ENCODE results near the gene BCL2A1. TPM values are rescaled to one million over a fixed set of nuclear protein-coding genes. Genes with fewer than 3 reads are reported as not detected.

The BCL2A1 gene
- total and polyA plus RNA-seq, 2 of the 4 experiments (the other 2 are of a cell fraction) = 2.3 to 4.5 TPM

- no peak overlapping the region for H4K5ac ChIP-seq (ENCODE audit: low read depth, low read length)
- ATAC-seq (ENCODE audit: low read depth) (no peak), DNase-seq (no peak)
- no peaks in the 10 kb centered on the region for H3K79me1 ChIP-seq (ENCODE audit: low read depth in 1 of 2, low read length in 2 of 2)
- H2BK5ac ChIP-seq (ENCODE audit: low read depth, low read length, poor library complexity, severe bottlenecking) = peak overlapping the region; percentile 79
- in situ Hi-C loops (cut with MboI; ENCODE audit: low sequenced_read_pairs) = no loop called here
- no peaks in the 10 kb centered on the region for H3K36me3 ChIP-seq (ENCODE audit: control insufficient read depth, insufficient read depth, low read length)
- ChIA-PET CTCF (interaction anchor here (0.7 kb wide), 1 partner anchor 19 kb away, joined by 3 read pairs; no protein-coding TSS in a partner anchor), POLR2A (ENCODE audit: unreplicated experiment) (interaction anchor here (0.6 kb wide), 1 partner anchor 65 kb away, joined by 5 read pairs; no protein-coding TSS in a partner anchor)
- no peak overlapping the region for H3K4me3 ChIP-seq (ENCODE audit: insufficient read depth, low read depth, low read length)
- peaks cover 5% of the 10 kb centered on the region for H3K4me1 ChIP-seq (ENCODE audit: control insufficient read depth, insufficient read depth, low read length)
- H2BK120ac ChIP-seq (ENCODE audit: low read depth, low read length) = peak overlapping the region; percentile 75
- dilution Hi-C loops (cut with HindIII; ENCODE audit: low sequenced_read_pairs, unreplicated experiment) = no loop called here
- peak overlapping the region; percentile 93; the same call in 1 of the 2 replicates for H2BK20ac ChIP-seq (ENCODE audit: low read depth, low read length)
- no CpG with 5 or more reads among the region's 3 CpGs for WGBS, 2 experiments (ENCODE audit: extremely low coverage in 2 of 2, insufficient read length in 1 of 2)
- H3K14ac ChIP-seq (replicated peaks; ENCODE audit: low read depth, low read length) = peak overlapping the region; percentile 50
- no peak for TF ChIP-seq USF2 (IDR thresholded peaks at IDR 0.05; ENCODE audit: low read depth, low read length)
- no peak for TF ChIP-seq NFE2L2 (IDR thresholded peaks at IDR 0.05; ENCODE audit: low read depth, low read length)
- TF ChIP-seq MAFK (IDR thresholded peaks at IDR 0.05; ENCODE audit: low read depth, low read length) = no peak
- TF ChIP-seq RFX5 (IDR thresholded peaks at IDR 0.05; ENCODE audit: low read depth, low read length) = no peak
- no peak for TF ChIP-seq FOS (IDR thresholded peaks at IDR 0.05; ENCODE audit: low read depth, low read length)
- TF ChIP-seq RAD21 (IDR thresholded peaks at IDR 0.05; ENCODE audit: low read length) = no peak
- TF ChIP-seq, protein P1, sequence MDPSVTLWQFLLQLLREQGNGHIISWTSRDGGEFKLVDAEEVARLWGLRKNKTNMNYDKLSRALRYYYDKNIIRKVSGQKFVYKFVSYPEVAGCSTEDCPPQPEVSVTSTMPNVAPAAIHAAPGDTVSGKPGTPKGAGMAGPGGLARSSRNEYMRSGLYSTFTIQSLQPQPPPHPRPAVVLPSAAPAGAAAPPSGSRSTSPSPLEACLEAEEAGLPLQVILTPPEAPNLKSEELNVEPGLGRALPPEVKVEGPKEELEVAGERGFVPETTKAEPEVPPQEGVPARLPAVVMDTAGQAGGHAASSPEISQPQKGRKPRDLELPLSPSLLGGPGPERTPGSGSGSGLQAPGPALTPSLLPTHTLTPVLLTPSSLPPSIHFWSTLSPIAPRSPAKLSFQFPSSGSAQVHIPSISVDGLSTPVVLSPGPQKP (IDR thresholded peaks at IDR 0.05; ENCODE audit: borderline replicate concordance, low read depth, low read length) = no peak
- TF ChIP-seq CHD1 (IDR thresholded peaks at IDR 0.05; ENCODE audit: low read depth, low read length) = no peak
- no peak for TF ChIP-seq RCOR1 (IDR thresholded peaks at IDR 0.05; ENCODE audit: insufficient replicate concordance, low read length)
- no peak for TF ChIP-seq SMC3 (IDR thresholded peaks at IDR 0.05; ENCODE audit: low read depth, low read length)
- peak overlapping the region; percentile 46; the same call in 1 of the 2 replicates for H4K91ac ChIP-seq (ENCODE audit: insufficient read depth, low read depth, low read length)
- H4K20me1 ChIP-seq (ENCODE audit: insufficient read depth, low read length) = no peaks in the 10 kb centered on the region
- H3K18ac ChIP-seq (ENCODE audit: low read depth, low read length) = no peak overlapping the region; the same call in 1 of the 2 replicates
- H3K27ac ChIP-seq (ENCODE audit: insufficient read depth, low read length) = no peak overlapping the region
- H4K8ac ChIP-seq (ENCODE audit: low read depth in 2 of 2, low read length in 2 of 2) = peak overlapping the region in 1 of 2 experiments; percentile 32; a peak in 2 of 4 replicates
- peaks cover 5% of the 10 kb centered on the region; the same call in 1 of the 2 replicates for H3K9me1 ChIP-seq (ENCODE audit: insufficient read depth, low read length)
- BruUV-seq (replicated peaks) = no TSS peak
- intact Hi-C loops (cut with micrococcal nuclease) = loop anchor here (1.0 kb wide), 1 partner anchor 162 kb away; no protein-coding TSS in a partner anchor
- H2BK15ac ChIP-seq (ENCODE audit: low read depth, low read length) = no peak overlapping the region; the same call in 2 of the 3 replicates
- peaks cover 2% of the 10 kb centered on the region; the same call in 1 of the 2 replicates for H3K9me3 ChIP-seq (ENCODE audit: control insufficient read depth, insufficient read depth, low read length)
- H3K56ac ChIP-seq (ENCODE audit: extremely low read depth, insufficient read depth, low read length) = 0 out of 2 replicates have a peak overlapping the region, but pooled peaks have one; percentile 0
- no peak overlapping the region for H2AK9ac ChIP-seq (replicated peaks; ENCODE audit: low read depth, low read length, poor library complexity)
- H3K9ac ChIP-seq (ENCODE audit: low read depth, low read length) = no peak overlapping the region
- no peak overlapping the region for H3K4me2 ChIP-seq (ENCODE audit: low read depth, low read length)
- no peaks in the 10 kb centered on the region for H3K27me3 ChIP-seq (ENCODE audit: control insufficient read depth, insufficient read depth, low read length)
- H2AK5ac ChIP-seq (ENCODE audit: low read depth, low read length) = peak overlapping the region; percentile 90; the same call in 1 of the 2 replicates
- peak overlapping the region; percentile 11; the same call in 1 of the 2 replicates for H3K23ac ChIP-seq (ENCODE audit: low read depth, low read length)
- peak overlapping the region; percentile 87 for H3K4ac ChIP-seq (ENCODE audit: low read depth, low read length)
- no peak overlapping the region for H2AFZ ChIP-seq (replicated peaks; ENCODE audit: low read length, poor library complexity)
Observed at GRCh38 chr15:80011596-80011995, 40.6 kb upstream of the BCL2A1 start.

All from IMR-90 (cell line).